Measurements from ENCODE around the gene C3AR1.

DNA sequence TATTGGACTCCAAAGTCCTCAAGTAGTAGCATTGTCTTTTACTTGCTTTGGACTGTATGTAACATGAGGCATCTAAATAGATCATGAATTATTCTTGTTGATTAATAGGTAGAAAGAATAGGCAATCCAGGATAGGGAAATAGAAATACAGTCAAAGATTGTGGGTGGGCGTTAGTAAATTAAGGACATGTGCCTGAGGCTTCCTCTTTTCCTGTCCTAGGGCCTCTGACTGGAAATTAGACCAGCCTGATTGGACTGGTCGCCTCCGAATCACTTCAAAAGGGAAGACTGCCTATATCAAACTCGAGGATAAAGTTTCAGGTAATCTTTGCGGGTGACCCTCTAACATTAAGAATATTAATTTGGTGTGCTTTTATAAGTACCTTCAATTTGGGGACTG, 23.6 kb upstream of the C3AR1 start:
- TF ChIP-seq POLR2AphosphoS5 (IDR thresholded peaks at IDR 0.05; ENCODE audit: low read depth, low read length), result no peak
- TF ChIP-seq, protein P1, sequence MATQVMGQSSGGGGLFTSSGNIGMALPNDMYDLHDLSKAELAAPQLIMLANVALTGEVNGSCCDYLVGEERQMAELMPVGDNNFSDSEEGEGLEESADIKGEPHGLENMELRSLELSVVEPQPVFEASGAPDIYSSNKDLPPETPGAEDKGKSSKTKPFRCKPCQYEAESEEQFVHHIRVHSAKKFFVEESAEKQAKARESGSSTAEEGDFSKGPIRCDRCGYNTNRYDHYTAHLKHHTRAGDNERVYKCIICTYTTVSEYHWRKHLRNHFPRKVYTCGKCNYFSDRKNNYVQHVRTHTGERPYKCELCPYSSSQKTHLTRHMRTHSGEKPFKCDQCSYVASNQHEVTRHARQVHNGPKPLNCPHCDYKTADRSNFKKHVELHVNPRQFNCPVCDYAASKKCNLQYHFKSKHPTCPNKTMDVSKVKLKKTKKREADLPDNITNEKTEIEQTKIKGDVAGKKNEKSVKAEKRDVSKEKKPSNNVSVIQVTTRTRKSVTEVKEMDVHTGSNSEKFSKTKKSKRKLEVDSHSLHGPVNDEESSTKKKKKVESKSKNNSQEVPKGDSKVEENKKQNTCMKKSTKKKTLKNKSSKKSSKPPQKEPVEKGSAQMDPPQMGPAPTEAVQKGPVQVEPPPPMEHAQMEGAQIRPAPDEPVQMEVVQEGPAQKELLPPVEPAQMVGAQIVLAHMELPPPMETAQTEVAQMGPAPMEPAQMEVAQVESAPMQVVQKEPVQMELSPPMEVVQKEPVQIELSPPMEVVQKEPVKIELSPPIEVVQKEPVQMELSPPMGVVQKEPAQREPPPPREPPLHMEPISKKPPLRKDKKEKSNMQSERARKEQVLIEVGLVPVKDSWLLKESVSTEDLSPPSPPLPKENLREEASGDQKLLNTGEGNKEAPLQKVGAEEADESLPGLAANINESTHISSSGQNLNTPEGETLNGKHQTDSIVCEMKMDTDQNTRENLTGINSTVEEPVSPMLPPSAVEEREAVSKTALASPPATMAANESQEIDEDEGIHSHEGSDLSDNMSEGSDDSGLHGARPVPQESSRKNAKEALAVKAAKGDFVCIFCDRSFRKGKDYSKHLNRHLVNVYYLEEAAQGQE (IDR thresholded peaks at IDR 0.05; ENCODE audit: insufficient read depth in 1 of 2, low read depth in 2 of 2, low read length in 2 of 2), result no peak
- no peak for TF ChIP-seq SIN3A (IDR thresholded peaks at IDR 0.05; ENCODE audit: borderline replicate concordance, insufficient read depth, low read length)
- TF ChIP-seq TAF1 (IDR thresholded peaks at IDR 0.05; ENCODE audit: borderline replicate concordance, insufficient read depth, low read length), result no peak
